ENCODE results near the gene DDX54. TPM values are rescaled to one million over a fixed set of nuclear protein-coding genes. Genes with fewer than 3 reads are reported as not detected.

The DDX54 gene
- total RNA-seq, 1 experiment from 2014 or later: 151 TPM

DNA sequence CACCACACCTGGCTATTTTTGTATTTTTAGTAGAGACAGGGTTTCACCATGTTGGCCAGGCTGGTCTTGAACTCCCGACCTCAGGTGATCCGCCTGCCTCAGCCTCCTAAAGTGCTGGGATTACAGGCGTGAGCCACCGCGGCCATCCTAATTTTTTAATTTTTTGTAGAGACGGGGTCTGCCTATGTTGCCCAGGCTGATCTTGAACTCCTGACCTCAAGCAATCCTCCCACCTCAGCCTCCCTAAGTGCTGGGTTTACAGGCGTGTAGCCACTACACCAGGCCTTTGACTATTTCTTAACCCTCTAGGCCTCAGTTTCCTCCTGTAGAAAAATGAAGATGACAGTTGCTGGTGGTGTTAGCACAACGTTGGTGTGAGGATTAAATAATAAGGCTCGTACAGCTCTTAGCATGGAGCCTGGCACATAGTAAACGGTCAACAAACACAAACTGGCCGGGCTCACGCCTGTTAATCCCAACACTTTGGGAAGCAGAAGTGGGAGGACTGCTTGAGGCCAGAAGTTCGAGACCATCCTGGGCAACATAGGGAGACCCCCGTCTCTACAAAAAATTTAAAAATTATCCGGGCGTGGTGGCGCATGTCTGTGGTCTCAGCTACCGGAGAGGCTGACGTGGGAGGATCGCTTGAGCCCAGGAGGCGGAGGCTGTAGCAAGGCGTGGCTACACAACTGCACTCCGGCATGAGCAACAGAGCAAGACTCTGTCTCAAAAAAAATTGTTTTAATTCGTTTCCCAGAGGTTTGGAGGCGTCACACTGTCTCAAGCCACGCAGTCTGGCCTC, 979 bp downstream of the DDX54 start:
- Mint-ChIP-seq H3K27me3 (ENCODE audit: low read depth) (no peaks in the 10 kb centered on the region), H3K9me3 (no peaks in the 10 kb centered on the region), H3K36me3 (peaks cover 36% of the 10 kb centered on the region), H3K27ac (peak overlapping the region; percentile 76), H3K4me3 (peak overlapping the region; percentile 88), H3K4me1 (peaks cover 14% of the 10 kb centered on the region)
- ATAC-seq: peak; percentile 8
- POLR2A ChIA-PET: no interaction called here
- DNase-seq (ENCODE audit: low spot score): no peak
- CTCF ChIA-PET: interaction anchor here (0.5 to 4.3 kb wide), 6 partner anchors 9 to 195 kb away, joined by 3 to 21 read pairs (median 5); partner anchors contain the start of gene RASAL1
- no peak for TF ChIP-seq SMAD4 (CRISPR knock-in tag; IDR thresholded peaks at IDR 0.05)

DNA sequence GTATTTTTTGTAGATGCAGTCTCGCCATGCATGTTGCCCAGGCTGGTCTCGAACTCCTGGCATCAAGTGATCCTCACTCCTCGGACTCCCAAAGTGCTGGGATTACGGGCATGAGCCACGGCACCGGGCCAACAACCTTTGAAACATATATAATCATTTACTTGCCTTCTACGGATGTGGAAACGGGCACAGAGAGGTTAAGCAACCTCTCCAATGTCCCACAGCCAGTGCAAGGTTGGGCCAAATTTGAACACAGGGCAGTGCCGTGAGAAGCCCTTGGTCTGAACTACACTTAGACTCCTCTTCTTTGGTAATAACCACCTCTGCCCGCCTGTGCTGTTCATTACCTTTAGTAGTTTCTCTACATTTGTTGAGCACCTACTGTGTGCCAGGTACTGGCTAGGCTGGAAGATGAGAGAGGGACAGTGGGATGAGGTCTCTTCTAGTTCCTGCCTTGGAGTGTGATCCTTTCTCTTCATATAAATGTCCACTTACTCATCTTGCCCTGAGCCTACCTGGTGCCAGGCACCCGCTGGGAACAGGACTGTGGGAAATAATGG, 2.2 kb downstream of the DDX54 start:
- H3K4me1 Mint-ChIP-seq: peaks cover 14% of the 10 kb centered on the region
- ATAC-seq (no peak), DNase-seq (ENCODE audit: low spot score) (no peak)
- H3K27me3 Mint-ChIP-seq (ENCODE audit: low read depth): no peaks in the 10 kb centered on the region
- ChIA-PET POLR2A (interaction anchor here (0.6 kb wide), 1 partner anchor 1051 kb away, joined by 3 read pairs; no protein-coding TSS in a partner anchor), CTCF (interaction anchor here (4.3 kb wide), 1 partner anchor 8 kb away, joined by 21 read pairs; no protein-coding TSS in a partner anchor)
- TF ChIP-seq ATF1 (CRISPR knock-in tag; IDR thresholded peaks at IDR 0.05) (no peak), PRRX2 (CRISPR knock-in tag; IDR thresholded peaks at IDR 0.05) (no peak), CREM (CRISPR knock-in tag; IDR thresholded peaks at IDR 0.05) (no peak), NFATC4 (CRISPR knock-in tag; IDR thresholded peaks at IDR 0.05) (no peak), ZNF671 (CRISPR knock-in tag; IDR thresholded peaks at IDR 0.05) (no peak), KAT7 (CRISPR knock-in tag; IDR thresholded peaks at IDR 0.05; ENCODE audit: borderline replicate concordance) (no peak), EMX1 (CRISPR knock-in tag; IDR thresholded peaks at IDR 0.05) (no peak), NR1H2 (CRISPR knock-in tag; IDR thresholded peaks at IDR 0.05) (no peak), ZBTB21 (CRISPR knock-in tag; IDR thresholded peaks at IDR 0.05; ENCODE audit: borderline replicate concordance) (no peak), TEAD1 (CRISPR knock-in tag; IDR thresholded peaks at IDR 0.05) (no peak), ZNF232 (CRISPR knock-in tag; IDR thresholded peaks at IDR 0.05) (no peak), IRF2 (CRISPR knock-in tag; IDR thresholded peaks at IDR 0.05; ENCODE audit: borderline replicate concordance, low read depth) (no peak), SP1 (CRISPR knock-in tag; conservative IDR thresholded peaks at IDR 0.05) (no peak), GTF2I (CRISPR knock-in tag; conservative IDR thresholded peaks at IDR 0.05) (no peak)
- TF ChIP-seq, protein P1, sequence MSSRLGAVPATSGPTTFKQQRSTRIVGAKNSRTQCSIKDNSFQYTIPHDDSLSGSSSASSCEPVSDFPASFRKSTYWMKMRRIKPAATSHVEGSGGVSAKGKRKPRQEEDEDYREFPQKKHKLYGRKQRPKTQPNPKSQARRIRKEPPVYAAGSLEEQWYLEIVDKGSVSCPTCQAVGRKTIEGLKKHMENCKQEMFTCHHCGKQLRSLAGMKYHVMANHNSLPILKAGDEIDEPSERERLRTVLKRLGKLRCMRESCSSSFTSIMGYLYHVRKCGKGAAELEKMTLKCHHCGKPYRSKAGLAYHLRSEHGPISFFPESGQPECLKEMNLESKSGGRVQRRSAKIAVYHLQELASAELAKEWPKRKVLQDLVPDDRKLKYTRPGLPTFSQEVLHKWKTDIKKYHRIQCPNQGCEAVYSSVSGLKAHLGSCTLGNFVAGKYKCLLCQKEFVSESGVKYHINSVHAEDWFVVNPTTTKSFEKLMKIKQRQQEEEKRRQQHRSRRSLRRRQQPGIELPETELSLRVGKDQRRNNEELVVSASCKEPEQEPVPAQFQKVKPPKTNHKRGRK (CRISPR knock-in tag; IDR thresholded peaks at IDR 0.05; ENCODE audit: borderline replicate concordance): no peak
- TF ChIP-seq, protein P2, sequence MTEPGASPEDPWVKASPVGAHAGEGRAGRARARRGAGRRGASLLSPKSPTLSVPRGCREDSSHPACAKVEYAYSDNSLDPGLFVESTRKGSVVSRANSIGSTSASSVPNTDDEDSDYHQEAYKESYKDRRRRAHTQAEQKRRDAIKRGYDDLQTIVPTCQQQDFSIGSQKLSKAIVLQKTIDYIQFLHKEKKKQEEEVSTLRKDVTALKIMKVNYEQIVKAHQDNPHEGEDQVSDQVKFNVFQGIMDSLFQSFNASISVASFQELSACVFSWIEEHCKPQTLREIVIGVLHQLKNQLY (CRISPR knock-in tag; IDR thresholded peaks at IDR 0.05): no peak
- TF ChIP-seq, protein P3, sequence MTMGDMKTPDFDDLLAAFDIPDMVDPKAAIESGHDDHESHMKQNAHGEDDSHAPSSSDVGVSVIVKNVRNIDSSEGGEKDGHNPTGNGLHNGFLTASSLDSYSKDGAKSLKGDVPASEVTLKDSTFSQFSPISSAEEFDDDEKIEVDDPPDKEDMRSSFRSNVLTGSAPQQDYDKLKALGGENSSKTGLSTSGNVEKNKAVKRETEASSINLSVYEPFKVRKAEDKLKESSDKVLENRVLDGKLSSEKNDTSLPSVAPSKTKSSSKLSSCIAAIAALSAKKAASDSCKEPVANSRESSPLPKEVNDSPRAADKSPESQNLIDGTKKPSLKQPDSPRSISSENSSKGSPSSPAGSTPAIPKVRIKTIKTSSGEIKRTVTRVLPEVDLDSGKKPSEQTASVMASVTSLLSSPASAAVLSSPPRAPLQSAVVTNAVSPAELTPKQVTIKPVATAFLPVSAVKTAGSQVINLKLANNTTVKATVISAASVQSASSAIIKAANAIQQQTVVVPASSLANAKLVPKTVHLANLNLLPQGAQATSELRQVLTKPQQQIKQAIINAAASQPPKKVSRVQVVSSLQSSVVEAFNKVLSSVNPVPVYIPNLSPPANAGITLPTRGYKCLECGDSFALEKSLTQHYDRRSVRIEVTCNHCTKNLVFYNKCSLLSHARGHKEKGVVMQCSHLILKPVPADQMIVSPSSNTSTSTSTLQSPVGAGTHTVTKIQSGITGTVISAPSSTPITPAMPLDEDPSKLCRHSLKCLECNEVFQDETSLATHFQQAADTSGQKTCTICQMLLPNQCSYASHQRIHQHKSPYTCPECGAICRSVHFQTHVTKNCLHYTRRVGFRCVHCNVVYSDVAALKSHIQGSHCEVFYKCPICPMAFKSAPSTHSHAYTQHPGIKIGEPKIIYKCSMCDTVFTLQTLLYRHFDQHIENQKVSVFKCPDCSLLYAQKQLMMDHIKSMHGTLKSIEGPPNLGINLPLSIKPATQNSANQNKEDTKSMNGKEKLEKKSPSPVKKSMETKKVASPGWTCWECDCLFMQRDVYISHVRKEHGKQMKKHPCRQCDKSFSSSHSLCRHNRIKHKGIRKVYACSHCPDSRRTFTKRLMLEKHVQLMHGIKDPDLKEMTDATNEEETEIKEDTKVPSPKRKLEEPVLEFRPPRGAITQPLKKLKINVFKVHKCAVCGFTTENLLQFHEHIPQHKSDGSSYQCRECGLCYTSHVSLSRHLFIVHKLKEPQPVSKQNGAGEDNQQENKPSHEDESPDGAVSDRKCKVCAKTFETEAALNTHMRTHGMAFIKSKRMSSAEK (CRISPR knock-in tag; IDR thresholded peaks at IDR 0.05; ENCODE audit: borderline replicate concordance): no peak
- no peak overlapping the region; the same call in 1 of the 2 replicates for H3K27ac Mint-ChIP-seq
- peaks cover 44% of the 10 kb centered on the region for H3K36me3 Mint-ChIP-seq
- H3K4me3 Mint-ChIP-seq: peak overlapping the region; percentile 88
- no peaks in the 10 kb centered on the region for H3K9me3 Mint-ChIP-seq

Measured in WTC11 (cell line).